Activated naive CD8-positive, alpha-beta T cell treated with anti-CD3 and anti-CD28 coated beads, Interleukin-2, amount 10 ng/mL, durations not matched to agents 7 days and 5 days (primary cell): Measurements from ENCODE around the gene SMIM22. TPM values are rescaled to one million over a fixed set of nuclear protein-coding genes. Genes with fewer than 3 reads are reported as not detected.
"Not testable (repeated sequence)": the region's sequence is repeated elsewhere in the genome, so short reads cannot be mapped to it uniquely, and the experiment has no call there.

ENCODE experiments used
- ATAC-seq: fragments of 150-1000 bp; cut with Tn5 transposase; one replicate; pipeline ENCODE4 v1.10.0; 2021; ENCODE audit warnings: low read depth, moderate library complexity
- POLR2A ChIA-PET: fragments of 350-600 bp; sonication (Branson Sonifier 250); formaldehyde crosslinking; loops from one replicate; lab custom pipeline; 2021; ENCODE audit warnings: antibody characterized with exemption; lab: Charles Lee
- DNase-seq: peaks from one replicate; pipeline ENCODE4 v3.0.0; 2021
- H3K27ac Mint-ChIP-seq: one replicate; pipeline ENCODE4 v1.8.0; 2022; ENCODE audit warnings: mild to moderate bottlenecking, mixed read lengths
- H3K27me3 Mint-ChIP-seq: one replicate; pipeline ENCODE4 v1.8.0; 2022; ENCODE audit warnings: mild to moderate bottlenecking, moderate library complexity, mixed read lengths
- H3K36me3 Mint-ChIP-seq: one replicate; pipeline ENCODE4 v1.8.0; 2021; ENCODE audit warnings: mild to moderate bottlenecking, mixed read lengths
- H3K4me1 Mint-ChIP-seq: one replicate; pipeline ENCODE4 v1.8.0; 2021; ENCODE audit warnings: mixed read lengths
- H3K4me3 Mint-ChIP-seq: one replicate; pipeline ENCODE4 v1.8.0; 2022; ENCODE audit warnings: mild to moderate bottlenecking, moderate library complexity, mixed read lengths
- H3K9me3 Mint-ChIP-seq: one replicate; pipeline ENCODE4 v1.8.0; 2021; ENCODE audit warnings: mixed read lengths
- total RNA-seq, 2 experiments: library from RNA; stranded (reverse); gene quantifications; one replicate each; pipeline ENCODE4 v1.2.3, GENCODE V29; 2021

Gene SMIM22
- total RNA-seq, 2 experiments from 2014 or later, result not detected

GRCh38 chr16:4776141-4776705 is 18.9 kb upstream of the SMIM22 start:
- Mint-ChIP-seq H3K4me3 (no peak overlapping the region), H3K36me3 (no peaks in the 10 kb centered on the region), H3K4me1 (no peaks in the 10 kb centered on the region), H3K27me3 (no peaks in the 10 kb centered on the region), H3K9me3 (no peaks in the 10 kb centered on the region), H3K27ac (no peak overlapping the region)
- no peak for DNase-seq
- POLR2A ChIA-PET, result no interaction called here
- ATAC-seq, result no peak

GRCh38 chr16:4777339-4778049 is 17.7 kb upstream of the SMIM22 start:
- no peaks in the 10 kb centered on the region for H3K9me3 Mint-ChIP-seq
- POLR2A ChIA-PET, result no interaction called here
- DNase-seq, result no peak
- H3K27me3 Mint-ChIP-seq, result no peaks in the 10 kb centered on the region
- no peak overlapping the region for H3K4me3 Mint-ChIP-seq
- H3K4me1 Mint-ChIP-seq, result no peaks in the 10 kb centered on the region
- no peak for ATAC-seq
- H3K36me3 Mint-ChIP-seq, result no peaks in the 10 kb centered on the region
- no peak overlapping the region for H3K27ac Mint-ChIP-seq

- Mint-ChIP-seq H3K27me3 (no peaks in the 10 kb centered on the region), H3K4me3 (no peak overlapping the region), H3K36me3 (no peaks in the 10 kb centered on the region), H3K27ac (no peak overlapping the region), H3K9me3 (no peaks in the 10 kb centered on the region), H3K4me1 (no peaks in the 10 kb centered on the region)
- POLR2A ChIA-PET, result no interaction called here
- ATAC-seq (no peak), DNase-seq (no peak)
These were observed 17.1 kb upstream of the SMIM22 start for GRCh38 chr16:4778050-4778392.

GRCh38 chr16:4780235-4780634 is 14.9 kb upstream of the SMIM22 start:
- no peak for DNase-seq
- Mint-ChIP-seq H3K27ac (no peak overlapping the region), H3K36me3 (no peaks in the 10 kb centered on the region), H3K4me3 (no peak overlapping the region), H3K4me1 (no peaks in the 10 kb centered on the region), H3K27me3 (no peaks in the 10 kb centered on the region), H3K9me3 (no peaks in the 10 kb centered on the region)
- POLR2A ChIA-PET, result no interaction called here
- ATAC-seq, result no peak

- no peaks in the 10 kb centered on the region for H3K27me3 Mint-ChIP-seq
- H3K4me3 Mint-ChIP-seq, result no peak overlapping the region
- H3K4me1 Mint-ChIP-seq, result no peaks in the 10 kb centered on the region
- no peaks in the 10 kb centered on the region for H3K36me3 Mint-ChIP-seq
- H3K9me3 Mint-ChIP-seq, result no peaks in the 10 kb centered on the region
- POLR2A ChIA-PET, result no interaction called here
- DNase-seq (no peak), ATAC-seq (no peak)
- H3K27ac Mint-ChIP-seq, result no peak overlapping the region
These were observed 11.8 kb upstream of the SMIM22 start for GRCh38 chr16:4783251-4783950.

GRCh38 chr16:4783951-4784336 is 11.2 kb upstream of the SMIM22 start:
- no peak for DNase-seq
- Mint-ChIP-seq H3K4me3 (no peak overlapping the region), H3K27me3 (no peaks in the 10 kb centered on the region), H3K4me1 (no peaks in the 10 kb centered on the region), H3K9me3 (no peaks in the 10 kb centered on the region), H3K36me3 (no peaks in the 10 kb centered on the region), H3K27ac (no peak overlapping the region)
- no peak for ATAC-seq
- POLR2A ChIA-PET, result no interaction called here

GRCh38 chr16:4784444-4784987 is 10.7 kb upstream of the SMIM22 start:
- POLR2A ChIA-PET, result interaction anchor here (0.7 kb wide), 1 partner anchor 18 kb away, joined by 3 read pairs; the partner anchor contains the start of gene ROGDI
- not testable (repeated sequence) for ATAC-seq, H3K27ac Mint-ChIP-seq, DNase-seq, H3K27me3 Mint-ChIP-seq, H3K9me3 Mint-ChIP-seq, H3K4me1 Mint-ChIP-seq, H3K36me3 Mint-ChIP-seq, H3K4me3 Mint-ChIP-seq

- no peak overlapping the region for H3K27ac Mint-ChIP-seq
- POLR2A ChIA-PET, result interaction anchor here (0.6 to 0.8 kb wide), 2 partner anchors 11 to 435 kb away, joined by 3 to 4 read pairs; partner anchors contain the start of gene PAM16
- no peak for DNase-seq
These were observed 9.3 kb upstream of the SMIM22 start for GRCh38 chr16:4785758-4786433.

GRCh38 chr16:4787068-4787467 is 8.1 kb upstream of the SMIM22 start:
- Mint-ChIP-seq H3K27ac (no peak overlapping the region), H3K4me3 (no peak overlapping the region), H3K9me3 (no peaks in the 10 kb centered on the region), H3K36me3 (no peaks in the 10 kb centered on the region), H3K27me3 (peaks cover 2% of the 10 kb centered on the region), H3K4me1 (peaks cover 2% of the 10 kb centered on the region)
- no peak for ATAC-seq
- DNase-seq, result no peak
- POLR2A ChIA-PET, result interaction anchor here (0.5 kb wide), 1 partner anchor 9 kb away, joined by 3 read pairs; no protein-coding TSS in a partner anchor

More at GRCh38 chr16:4785758-4786433, 9.3 kb upstream of the SMIM22 start:
- Mint-ChIP-seq H3K36me3 (no peaks in the 10 kb centered on the region), H3K27me3 (peaks cover 2% of the 10 kb centered on the region), H3K4me1 (no peaks in the 10 kb centered on the region), H3K9me3 (no peaks in the 10 kb centered on the region), H3K4me3 (no peak overlapping the region)
- ATAC-seq, result no peak

- H3K36me3 Mint-ChIP-seq, result no peaks in the 10 kb centered on the region
- DNase-seq (no peak), ATAC-seq (no peak)
- H3K27ac Mint-ChIP-seq, result no peak within 1 kb of the TSS
- no peaks in the 10 kb centered on the region for H3K9me3 Mint-ChIP-seq
- POLR2A ChIA-PET, result interaction anchor here (0.5 to 1.3 kb wide), 2 partner anchors 8 to 53 kb away, joined by 3 read pairs; partner anchors contain the start of genes ANKS3 and DNAAF8
- peaks cover 2% of the 10 kb centered on the region for H3K4me1 Mint-ChIP-seq
- no peak within 1 kb of the TSS for H3K4me3 Mint-ChIP-seq
- H3K27me3 Mint-ChIP-seq, result peaks cover 2% of the 10 kb centered on the region
These were observed 7.3 kb upstream of the SMIM22 start, which contains the start of gene SEPTIN12 for GRCh38 chr16:4787627-4788482. Gene SEPTIN12, minus strand, starts transcription at chr16:4788345. Its CDS starts 700 bp downstream, at chr16:4787645.

GRCh38 chr16:4788489-4788889 is 6.7 kb upstream of the SMIM22 start:
- POLR2A ChIA-PET, result interaction anchor here (1.3 kb wide), 1 partner anchor 54 kb away, joined by 3 read pairs; the partner anchor contains the start of genes ANKS3 and DNAAF8
- H3K9me3 Mint-ChIP-seq, result no peaks in the 10 kb centered on the region
- H3K27ac Mint-ChIP-seq, result no peak overlapping the region

GRCh38 chr16:4788910-4789309 is 6.3 kb upstream of the SMIM22 start:
- POLR2A ChIA-PET, result interaction anchor here (1.3 kb wide), 1 partner anchor 54 kb away, joined by 3 read pairs; the partner anchor contains the start of genes ANKS3 and DNAAF8
- Mint-ChIP-seq H3K9me3 (no peaks in the 10 kb centered on the region), H3K27ac (no peak overlapping the region), H3K4me3 (no peak overlapping the region), H3K4me1 (peaks cover 2% of the 10 kb centered on the region), H3K27me3 (peaks cover 2% of the 10 kb centered on the region), H3K36me3 (no peaks in the 10 kb centered on the region)
- ATAC-seq, result no peak
- no peak for DNase-seq

More at GRCh38 chr16:4788489-4788889, 6.7 kb upstream of the SMIM22 start:
- no peak overlapping the region for H3K4me3 Mint-ChIP-seq
- peaks cover 2% of the 10 kb centered on the region for H3K4me1 Mint-ChIP-seq
- DNase-seq, result no peak
- no peak for ATAC-seq
- peaks cover 2% of the 10 kb centered on the region for H3K27me3 Mint-ChIP-seq
- H3K36me3 Mint-ChIP-seq, result no peaks in the 10 kb centered on the region
